GM04504 (cell line): Measurements from ENCODE around the gene F8.
"Not testable (repeated sequence)": the region's sequence is repeated elsewhere in the genome, so short reads cannot be mapped to it uniquely, and the experiment has no call there.

Experiments
- DNase-seq: peaks from one replicate; pipeline ENCODE4 v3.0.0-alpha.2; 2012; ENCODE audit warnings: low read depth

Gene F8

GRCh38 chrX:154885057-154885456 is 137.5 kb downstream of the F8 start:
- not testable (repeated sequence) for DNase-seq

GRCh38 chrX:154884069-154884468 is 138.5 kb downstream of the F8 start:
- not testable (repeated sequence) for DNase-seq

GRCh38 chrX:154873329-154873728 is 149.2 kb downstream of the F8 start:
- DNase-seq, result no peak

- not testable (repeated sequence) for DNase-seq
Measured at GRCh38 chrX:154868522-154868921, 154.0 kb downstream of the F8 start.

GRCh38 chrX:154855256-154855655 is 167.3 kb downstream of the F8 start:
- DNase-seq, result no peak

- DNase-seq, result no peak
Measured at GRCh38 chrX:154850957-154851611, 171.4 kb downstream of the F8 start.

- peak; percentile 8 for DNase-seq
Measured at GRCh38 chrX:154840856-154841255, 181.7 kb downstream of the F8 start.

- DNase-seq, result no peak
Measured at GRCh38 chrX:154836163-154836562, 186.4 kb downstream of the F8 start.

GRCh38 chrX:154834562-154834961 is 188.0 kb downstream of the F8 start, which contains the start of gene SMIM9:
SMIM9 (minus strand) TSS chrX:154834662; CDS start chrX:154830856, 3,806 bp downstream.
- DNase-seq, result no peak

GRCh38 chrX:154833746-154834274 is 188.7 kb downstream of the F8 start:
- no peak for DNase-seq

GRCh38 chrX:154829926-154830442 is 192.5 kb downstream of the F8 start:
- no peak for DNase-seq

GRCh38 chrX:154829134-154829533 is 193.4 kb downstream of the F8 start:
- no peak for DNase-seq

GRCh38 chrX:154828016-154828408 is 194.5 kb downstream of the F8 start:
- DNase-seq, result no peak

GRCh38 chrX:154827194-154828015 is 195.1 kb downstream of the F8 start:
- no peak for DNase-seq

GRCh38 chrX:154825586-154825985 is 196.9 kb downstream of the F8 start:
- DNase-seq, result not testable (repeated sequence)

- no peak for DNase-seq
Measured at GRCh38 chrX:154824638-154825037, 197.9 kb downstream of the F8 start.

- DNase-seq, result no peak
Measured at GRCh38 chrX:154822029-154822428, 200.5 kb downstream of the F8 start.

- no peak for DNase-seq
Measured at GRCh38 chrX:154821523-154821922, 201.0 kb downstream of the F8 start.

GRCh38 chrX:154819771-154820341 is 202.7 kb downstream of the F8 start:
- no peak for DNase-seq

GRCh38 chrX:154818916-154819770 is 203.4 kb downstream of the F8 start:
- no peak for DNase-seq

- DNase-seq, result not testable (repeated sequence)
Measured at GRCh38 chrX:154817048-154817618, 205.4 kb downstream of the F8 start.
